Suppressor macrophage treated with lipopolysaccharide for 1 hour (primary cell): ENCODE results near the gene TTI1.

Source experiments
- DNase-seq, 3 donors: peaks; one replicate each; pipeline ENCODE4 v3.0.0-alpha.2; 2020 to 2022

TTI1 gene

GRCh38 chr20:37958856-37959520 is 74.3 kb downstream of the TTI1 start:
- DNase-seq, result no peak

DNA sequence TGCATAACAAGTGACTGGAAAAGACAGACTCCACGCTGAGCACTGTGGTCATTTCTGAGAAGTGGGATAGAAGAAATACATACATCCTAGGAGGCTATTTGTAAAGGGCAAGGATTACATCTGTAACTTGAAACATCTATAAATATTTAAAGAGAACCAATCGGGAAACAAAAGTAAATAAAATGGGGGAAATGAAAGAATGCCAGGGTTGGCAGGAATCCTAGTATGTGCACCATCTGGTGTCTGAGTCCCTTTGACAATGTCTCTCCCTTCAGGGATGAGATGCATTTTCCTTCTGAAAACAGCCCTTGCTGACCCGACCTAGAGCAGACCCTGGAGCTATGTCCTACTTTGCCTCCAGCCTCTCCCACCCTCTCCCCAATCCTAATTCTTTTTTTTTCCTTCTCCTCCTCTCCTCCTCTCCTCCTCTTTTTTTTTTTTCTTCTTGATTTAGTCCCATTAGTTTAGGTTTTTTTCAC is 77.1 kb downstream of the TTI1 start:
- DNase-seq, result no peak

DNA sequence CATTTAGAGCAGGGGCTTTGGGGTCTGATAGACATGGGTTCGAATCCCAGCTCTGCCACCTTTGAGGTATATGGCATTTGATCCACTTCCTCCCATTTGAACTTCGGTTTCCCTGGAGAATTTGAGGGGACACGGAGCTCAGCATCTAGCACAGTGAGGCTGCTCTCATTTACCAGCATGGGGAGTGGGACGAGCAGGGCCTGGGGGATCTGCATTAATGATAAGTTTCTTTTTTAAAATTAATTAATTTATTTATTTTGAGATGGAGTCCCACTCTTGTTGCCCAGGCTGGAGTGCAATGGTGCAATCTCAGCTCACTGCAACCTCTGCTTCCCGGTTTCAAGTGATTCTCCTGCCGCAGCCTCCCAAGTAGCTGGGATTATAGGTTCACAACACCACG is 77.7 kb downstream of the TTI1 start:
- no peak for DNase-seq

DNA sequence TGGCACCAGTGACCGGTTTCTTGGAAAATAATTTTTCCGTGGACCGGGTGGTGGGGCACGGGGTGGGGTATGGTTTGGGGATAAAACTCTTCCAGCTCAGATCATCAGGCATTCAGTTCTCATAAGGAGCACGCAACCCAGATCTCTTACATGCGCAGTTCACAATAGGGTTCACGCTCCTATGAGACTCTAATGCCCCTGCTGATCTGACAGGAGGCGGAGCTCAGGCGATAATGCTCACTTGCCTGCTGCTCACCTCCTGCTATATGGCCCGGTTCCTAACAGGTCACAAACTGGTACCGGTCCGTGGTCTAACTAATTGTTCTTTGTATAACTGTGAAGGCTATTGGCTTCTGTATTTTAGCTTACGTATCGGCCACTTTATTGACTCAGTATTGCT is 78.6 kb downstream of the TTI1 start:
- DNase-seq, result no peak

- no peak for DNase-seq
These were observed 79.1 kb downstream of the TTI1 start for GRCh38 chr20:37954190-37954589.

- DNase-seq, result no peak
These were observed 84.3 kb downstream of the TTI1 start for GRCh38 chr20:37948956-37949355.

- DNase-seq, result no peak
These were observed 85.3 kb downstream of the TTI1 start for GRCh38 chr20:37947943-37948342.

- no peak for DNase-seq
These were observed 86.3 kb downstream of the TTI1 start for GRCh38 chr20:37946946-37947345.

DNA sequence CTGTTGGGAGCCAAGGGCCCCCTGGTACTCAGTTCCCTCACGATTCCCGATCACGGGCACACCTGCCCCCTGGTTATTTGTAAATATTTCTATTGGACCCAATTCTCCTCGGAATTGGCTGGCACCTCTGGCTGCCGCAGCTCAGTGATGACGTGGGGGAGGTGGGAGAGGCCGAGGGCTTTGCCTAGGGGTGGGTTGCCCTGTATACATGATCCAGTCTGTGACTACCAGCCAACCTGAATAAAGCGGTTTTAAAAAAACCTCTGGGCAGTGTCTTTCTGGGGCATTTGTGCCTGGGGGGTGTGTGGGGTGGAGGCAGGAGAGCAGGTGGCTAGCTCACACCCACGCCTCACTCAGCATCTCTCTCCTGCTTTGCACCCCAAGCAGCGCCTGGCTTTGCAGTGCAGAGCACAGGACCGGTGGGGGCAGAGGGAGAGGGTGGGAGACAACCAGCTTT is 88.1 kb downstream of the TTI1 start:
- no peak for DNase-seq

GRCh38 chr20:37944456-37944981 is 88.7 kb downstream of the TTI1 start:
- DNase-seq, result no peak

DNA sequence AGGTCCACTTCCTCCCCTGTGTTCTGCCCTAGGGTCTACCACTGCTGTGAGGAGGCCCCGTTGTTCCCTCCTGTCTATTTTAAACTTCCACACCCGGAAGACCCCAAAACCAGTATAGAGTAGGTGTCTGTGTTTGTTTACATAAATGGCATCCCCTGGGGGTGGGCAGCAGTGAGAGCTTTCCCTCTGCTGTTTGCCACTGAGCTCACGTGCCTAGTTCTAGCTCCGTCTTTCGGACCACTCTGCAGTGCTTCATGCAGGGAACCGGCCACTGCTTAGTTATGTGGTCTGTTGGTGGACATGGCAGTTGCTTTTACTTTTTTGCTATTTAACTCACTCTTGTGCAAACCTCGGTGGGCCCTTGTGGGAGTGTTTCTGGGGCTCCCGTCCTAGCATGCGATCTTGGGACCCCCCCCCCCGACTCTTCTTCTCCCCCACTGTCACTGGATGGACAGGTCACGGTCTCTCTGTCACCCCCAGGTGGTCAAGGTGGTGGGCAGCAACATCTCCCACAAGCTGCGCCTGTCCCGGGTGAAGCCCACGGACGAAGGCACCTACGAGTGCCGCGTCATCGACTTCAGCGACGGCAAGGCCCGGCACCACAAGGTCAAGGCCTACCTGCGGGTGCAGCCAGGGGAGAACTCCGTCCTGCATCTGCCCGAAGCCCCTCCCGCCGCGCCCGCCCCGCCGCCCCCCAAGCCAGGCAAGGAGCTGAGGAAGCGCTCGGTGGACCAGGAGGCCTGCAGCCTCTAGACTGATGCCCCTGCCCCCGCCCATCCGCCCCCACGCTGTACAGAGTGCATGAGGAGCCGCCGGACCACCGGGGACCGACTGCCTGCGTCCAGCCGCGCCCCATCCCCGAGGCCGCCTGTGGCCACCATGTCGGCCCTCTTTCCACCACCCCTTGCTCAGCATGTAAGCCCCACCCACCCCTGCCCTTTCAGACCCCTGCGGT is 89.5 kb downstream of the TTI1 start:
- DNase-seq, result no peak

GRCh38 chr20:37943033-37943432 is 90.2 kb downstream of the TTI1 start:
- no peak for DNase-seq

DNA sequence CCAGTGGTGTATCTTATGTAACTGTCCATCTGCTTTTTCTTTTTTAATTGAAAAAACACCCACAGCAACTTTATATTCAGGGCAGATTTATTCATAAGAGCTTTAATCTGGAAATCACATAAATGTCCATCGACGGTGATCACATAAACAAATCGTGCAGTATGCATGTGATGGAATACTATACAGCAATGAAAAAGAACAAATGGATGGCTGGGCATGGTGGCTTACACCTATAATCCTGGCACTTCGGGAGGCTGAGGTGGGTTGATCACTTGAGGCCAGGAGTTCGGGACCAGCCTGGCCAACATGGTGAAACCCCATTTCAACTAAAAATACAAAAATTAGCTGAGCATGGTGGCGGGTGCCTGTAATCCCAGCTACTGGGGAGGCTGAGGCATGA is 91.3 kb downstream of the TTI1 start:
- DNase-seq, result no peak

GRCh38 chr20:37941332-37941731 is 91.9 kb downstream of the TTI1 start:
- no peak for DNase-seq

GRCh38 chr20:37940858-37941257 is 92.4 kb downstream of the TTI1 start:
- no peak for DNase-seq

- no peak for DNase-seq
These were observed 93.3 kb downstream of the TTI1 start for GRCh38 chr20:37939701-37940560.

DNA sequence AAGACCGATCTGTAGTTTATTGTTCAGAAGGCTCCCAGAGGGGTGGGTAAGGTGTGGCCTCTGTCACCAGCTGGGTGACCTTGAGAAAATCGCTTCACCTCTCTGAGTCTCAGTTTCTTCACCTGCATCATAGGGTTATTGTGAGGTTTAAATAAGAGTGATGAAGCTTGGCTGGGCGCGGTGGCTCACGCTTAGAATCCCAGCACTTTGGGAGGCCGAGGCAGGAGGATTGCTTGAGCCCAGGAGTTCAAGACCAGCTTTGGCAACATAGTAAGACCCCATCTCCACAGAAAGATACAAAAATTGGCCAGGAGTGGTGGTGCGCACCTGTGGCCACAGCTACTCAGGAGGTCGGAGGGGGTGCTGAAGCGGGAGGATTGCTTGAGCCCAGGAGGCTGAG is 94.3 kb downstream of the TTI1 start:
- DNase-seq, result no peak

- DNase-seq, result no peak
These were observed 95.0 kb downstream of the TTI1 start for GRCh38 chr20:37938181-37938750.

GRCh38 chr20:37937686-37938085 is 95.6 kb downstream of the TTI1 start:
- no peak for DNase-seq

DNA sequence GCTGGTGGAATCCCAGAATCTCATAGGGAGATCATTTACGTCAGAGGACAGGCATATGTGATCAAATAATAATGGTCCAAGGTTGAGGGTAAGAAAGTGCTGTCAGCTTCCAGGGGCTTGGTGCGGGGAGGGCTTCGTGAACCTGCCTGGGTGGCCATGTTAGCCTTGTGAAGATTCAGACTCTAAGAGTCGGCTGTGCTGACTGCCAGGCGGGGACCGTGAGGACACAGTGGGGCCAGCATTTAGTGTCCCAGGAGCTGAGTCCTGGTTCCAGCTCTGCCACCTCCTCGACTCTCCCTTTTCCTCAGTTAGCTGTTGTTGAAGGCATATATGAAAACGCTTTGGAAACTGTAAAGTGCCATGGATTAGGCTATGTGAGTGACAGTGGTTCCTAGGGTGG is 96.8 kb downstream of the TTI1 start:
- DNase-seq, result no peak

- no peak for DNase-seq
These were observed 97.2 kb downstream of the TTI1 start for GRCh38 chr20:37936041-37936440.

DNA sequence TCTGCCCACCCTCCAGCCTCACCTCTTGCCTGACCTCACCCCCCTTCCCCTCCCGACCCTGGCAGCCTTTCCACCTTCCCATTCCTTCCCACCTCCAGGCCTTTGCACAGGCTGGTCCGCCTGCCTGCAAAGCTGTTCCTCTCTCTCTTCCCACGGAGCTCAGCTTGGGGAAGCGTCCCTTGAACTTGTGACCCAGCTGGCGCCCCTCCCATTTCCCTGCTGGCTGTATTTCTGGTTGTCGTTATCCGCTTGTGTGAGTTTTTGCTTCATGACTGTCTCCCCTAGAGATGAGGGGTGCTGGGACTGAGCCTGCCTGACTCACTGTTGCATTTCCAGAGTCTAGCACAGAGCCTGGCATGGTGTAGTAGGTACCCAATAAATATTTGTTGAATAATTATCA is 97.8 kb downstream of the TTI1 start:
- peak in 2 of 3 donors; percentile 18 to 45 for DNase-seq
